ENCODE results near the gene GINS1. TPM values are rescaled to one million over a fixed set of nuclear protein-coding genes. Genes with fewer than 3 reads are reported as not detected.

Gene GINS1
- total RNA-seq, 1 donor from 2014 or later, result 53.9 TPM

DNA sequence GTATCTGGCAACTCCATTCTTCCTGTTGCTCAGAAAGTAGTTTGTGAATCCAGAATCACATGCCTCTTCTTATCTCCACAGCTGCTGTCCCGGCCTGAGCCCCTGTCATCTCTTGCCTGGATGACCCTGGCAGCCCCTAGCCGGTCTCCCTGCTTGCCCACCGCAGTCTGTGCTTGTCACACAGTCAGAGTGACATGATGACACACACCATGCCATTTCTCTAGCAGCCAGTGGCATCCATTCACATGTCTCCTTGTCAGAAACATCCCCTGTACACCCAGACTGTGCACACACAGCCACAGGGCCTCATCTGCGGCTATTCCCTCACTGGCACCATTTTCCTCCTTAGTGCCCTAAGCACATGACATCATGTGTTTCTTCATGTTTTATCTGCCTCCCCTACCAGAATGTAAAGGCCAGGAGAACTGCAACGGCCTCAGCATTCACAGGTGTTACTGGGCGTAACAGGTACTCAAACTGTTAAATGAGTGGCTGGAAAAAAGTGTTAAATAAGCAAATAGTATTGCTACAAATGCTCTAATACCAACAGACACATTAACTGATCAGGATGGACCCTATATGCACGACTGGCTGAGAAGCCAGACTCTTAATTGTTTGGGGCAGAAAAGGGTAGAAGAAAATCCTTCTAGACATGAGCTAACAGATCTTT is 26.4 kb upstream of the GINS1 start:
- Mint-ChIP-seq H3K4me3 (no peak overlapping the region), H3K36me3 (ENCODE audit: low read depth) (peaks cover 7% of the 10 kb centered on the region), H3K27ac (ENCODE audit: unreplicated experiment) (no peak overlapping the region), H3K27me3 (ENCODE audit: low read depth) (no peaks in the 10 kb centered on the region), H3K9me3 (no peaks in the 10 kb centered on the region), H3K4me1 (peaks cover 18% of the 10 kb centered on the region)
- no peak for DNase-seq (ENCODE audit: low read depth, low spot score)
- TF ChIP-seq, protein P1, sequence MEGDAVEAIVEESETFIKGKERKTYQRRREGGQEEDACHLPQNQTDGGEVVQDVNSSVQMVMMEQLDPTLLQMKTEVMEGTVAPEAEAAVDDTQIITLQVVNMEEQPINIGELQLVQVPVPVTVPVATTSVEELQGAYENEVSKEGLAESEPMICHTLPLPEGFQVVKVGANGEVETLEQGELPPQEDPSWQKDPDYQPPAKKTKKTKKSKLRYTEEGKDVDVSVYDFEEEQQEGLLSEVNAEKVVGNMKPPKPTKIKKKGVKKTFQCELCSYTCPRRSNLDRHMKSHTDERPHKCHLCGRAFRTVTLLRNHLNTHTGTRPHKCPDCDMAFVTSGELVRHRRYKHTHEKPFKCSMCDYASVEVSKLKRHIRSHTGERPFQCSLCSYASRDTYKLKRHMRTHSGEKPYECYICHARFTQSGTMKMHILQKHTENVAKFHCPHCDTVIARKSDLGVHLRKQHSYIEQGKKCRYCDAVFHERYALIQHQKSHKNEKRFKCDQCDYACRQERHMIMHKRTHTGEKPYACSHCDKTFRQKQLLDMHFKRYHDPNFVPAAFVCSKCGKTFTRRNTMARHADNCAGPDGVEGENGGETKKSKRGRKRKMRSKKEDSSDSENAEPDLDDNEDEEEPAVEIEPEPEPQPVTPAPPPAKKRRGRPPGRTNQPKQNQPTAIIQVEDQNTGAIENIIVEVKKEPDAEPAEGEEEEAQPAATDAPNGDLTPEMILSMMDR (conservative IDR thresholded peaks at IDR 0.05), result no peak

- TF ChIP-seq, protein P1 (conservative IDR thresholded peaks at IDR 0.05), result no peak
- H3K9me3 Mint-ChIP-seq, result no peaks in the 10 kb centered on the region
- H3K27me3 Mint-ChIP-seq (ENCODE audit: low read depth), result no peaks in the 10 kb centered on the region
- H3K36me3 Mint-ChIP-seq (ENCODE audit: low read depth), result peaks cover 10% of the 10 kb centered on the region
- no peak overlapping the region for H3K27ac Mint-ChIP-seq (ENCODE audit: unreplicated experiment)
- no peak overlapping the region for H3K4me3 Mint-ChIP-seq
- peaks cover 15% of the 10 kb centered on the region for H3K4me1 Mint-ChIP-seq
- no peak for DNase-seq (ENCODE audit: low read depth, low spot score)
These were observed 24.6 kb upstream of the GINS1 start for GRCh38 chr20:25382704-25383370.

GRCh38 chr20:25389401-25389857 is 18.0 kb upstream of the GINS1 start:
- Mint-ChIP-seq H3K27ac (ENCODE audit: unreplicated experiment) (no peak overlapping the region), H3K36me3 (ENCODE audit: low read depth) (peaks cover 7% of the 10 kb centered on the region), H3K4me1 (peaks cover 26% of the 10 kb centered on the region), H3K4me3 (peak overlapping the region; percentile 90), H3K9me3 (no peaks in the 10 kb centered on the region), H3K27me3 (ENCODE audit: low read depth) (no peaks in the 10 kb centered on the region)
- DNase-seq (ENCODE audit: low read depth, low spot score), result no peak
- TF ChIP-seq, protein P1 (conservative IDR thresholded peaks at IDR 0.05), result no peak

- Mint-ChIP-seq H3K27me3 (ENCODE audit: low read depth) (no peaks in the 10 kb centered on the region), H3K9me3 (no peaks in the 10 kb centered on the region), H3K27ac (ENCODE audit: unreplicated experiment) (no peak overlapping the region), H3K4me3 (peak overlapping the region; percentile 90), H3K36me3 (ENCODE audit: low read depth) (peaks cover 7% of the 10 kb centered on the region), H3K4me1 (peaks cover 29% of the 10 kb centered on the region)
- peak; percentile 43 for DNase-seq (ENCODE audit: low read depth, low spot score)
- TF ChIP-seq, protein P1 (conservative IDR thresholded peaks at IDR 0.05), result no peak
These were observed 17.5 kb upstream of the GINS1 start for GRCh38 chr20:25389858-25390537.

- Mint-ChIP-seq H3K9me3 (no peaks in the 10 kb centered on the region), H3K4me3 (peak within 1 kb of the TSS; percentile 90), H3K36me3 (ENCODE audit: low read depth) (peaks cover 7% of the 10 kb centered on the region), H3K27me3 (ENCODE audit: low read depth) (no peaks in the 10 kb centered on the region), H3K27ac (ENCODE audit: unreplicated experiment) (peak within 1 kb of the TSS; percentile 93), H3K4me1 (peaks cover 29% of the 10 kb centered on the region)
- DNase-seq (ENCODE audit: low read depth, low spot score), result peak; percentile 89
- TF ChIP-seq, protein P1 (conservative IDR thresholded peaks at IDR 0.05), result no peak
These were observed 16.6 kb upstream of the GINS1 start, which contains the start of gene ABHD12 for GRCh38 chr20:25390538-25391528. TSS of gene ABHD12 (minus strand) at chr20:25390835. CDS start at chr20:25390703, 132 bp downstream.
